ELF-1 (cell line): ENCODE results near the gene IGSF9.

Experiments used
- DNase-seq: peaks from one replicate; pipeline ENCODE4 v3.0.0-alpha.2; 2016; ENCODE audit warnings: low read depth, low spot score

IGSF9 gene

GRCh38 chr1:159945483-159946241, at the start of gene IGSF9:
TSS of gene IGSF9 (minus strand) at chr1:159945613. CDS start at chr1:159943454, 2,159 bp downstream.
- peak; percentile 98 for DNase-seq

GRCh38 chr1:159994896-159995295, 49.5 kb upstream of the IGSF9 start:
- no peak for DNase-seq

- DNase-seq: no peak
Measured at GRCh38 chr1:159993911-159994310, 48.5 kb upstream of the IGSF9 start.

- no peak for DNase-seq
Measured at GRCh38 chr1:159992161-159992560, 46.7 kb upstream of the IGSF9 start.

- no peak for DNase-seq
Measured at GRCh38 chr1:159991513-159991912, 46.1 kb upstream of the IGSF9 start.

- DNase-seq: peak; percentile 0
Measured at GRCh38 chr1:159990005-159990404, 44.6 kb upstream of the IGSF9 start.

- peak; percentile 0 for DNase-seq
Measured at GRCh38 chr1:159989581-159989980, 44.2 kb upstream of the IGSF9 start.

- no peak for DNase-seq
Measured at GRCh38 chr1:159988006-159988405, 42.6 kb upstream of the IGSF9 start.

- no peak for DNase-seq
Measured at GRCh38 chr1:159987186-159987585, 41.8 kb upstream of the IGSF9 start.

GRCh38 chr1:159986531-159986930, 41.1 kb upstream of the IGSF9 start:
- DNase-seq: no peak

GRCh38 chr1:159986093-159986492, 40.7 kb upstream of the IGSF9 start:
- no peak for DNase-seq

- DNase-seq: no peak
Measured at GRCh38 chr1:159985473-159985872, 40.1 kb upstream of the IGSF9 start.

- DNase-seq: no peak
Measured at GRCh38 chr1:159983681-159984080, 38.3 kb upstream of the IGSF9 start.

GRCh38 chr1:159982280-159982679, 36.9 kb upstream of the IGSF9 start:
- no peak for DNase-seq

GRCh38 chr1:159981351-159982055, 36.1 kb upstream of the IGSF9 start:
- no peak for DNase-seq

GRCh38 chr1:159980786-159981185, 35.4 kb upstream of the IGSF9 start:
- DNase-seq: no peak

GRCh38 chr1:159980076-159980475, 34.7 kb upstream of the IGSF9 start:
- no peak for DNase-seq

GRCh38 chr1:159979257-159979656, 33.8 kb upstream of the IGSF9 start:
- DNase-seq: no peak

GRCh38 chr1:159978107-159978398, 32.6 kb upstream of the IGSF9 start:
- no peak for DNase-seq

GRCh38 chr1:159977364-159978106, 32.1 kb upstream of the IGSF9 start:
- DNase-seq: no peak

GRCh38 chr1:159974350-159974965, 29.0 kb upstream of the IGSF9 start:
- no peak for DNase-seq

GRCh38 chr1:159973350-159973940, 28.0 kb upstream of the IGSF9 start:
- no peak for DNase-seq
